ENCODE measurements around the gene CCDC8.

CCDC8 gene

DNA sequence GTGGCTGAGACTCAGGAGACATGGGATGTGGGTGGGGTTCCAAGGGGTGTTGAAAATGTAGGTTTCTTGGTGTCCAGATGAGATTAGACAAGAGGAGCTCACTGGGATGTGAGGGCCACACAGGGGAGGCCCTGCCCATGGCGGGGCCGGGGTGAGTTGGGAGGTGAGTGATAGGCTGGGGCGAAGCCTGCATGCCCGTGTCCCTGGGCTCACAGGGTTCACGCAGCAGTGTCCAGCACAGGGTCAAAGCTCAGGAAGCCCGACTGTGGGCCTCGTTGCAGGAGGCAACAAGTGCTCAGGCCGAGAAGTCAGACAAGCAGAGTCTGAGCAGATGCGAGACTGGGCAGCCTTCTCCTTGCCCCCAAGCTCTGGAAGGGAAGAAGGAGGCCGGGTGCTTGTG is 27.2 kb downstream of the CCDC8 start:
- H3K4me3 ChIP-seq (ENCODE audit: low read depth, low read length) = no peak overlapping the region
- DNase-seq (ENCODE audit: low read depth) = no peak
- TF ChIP-seq, protein P1, sequence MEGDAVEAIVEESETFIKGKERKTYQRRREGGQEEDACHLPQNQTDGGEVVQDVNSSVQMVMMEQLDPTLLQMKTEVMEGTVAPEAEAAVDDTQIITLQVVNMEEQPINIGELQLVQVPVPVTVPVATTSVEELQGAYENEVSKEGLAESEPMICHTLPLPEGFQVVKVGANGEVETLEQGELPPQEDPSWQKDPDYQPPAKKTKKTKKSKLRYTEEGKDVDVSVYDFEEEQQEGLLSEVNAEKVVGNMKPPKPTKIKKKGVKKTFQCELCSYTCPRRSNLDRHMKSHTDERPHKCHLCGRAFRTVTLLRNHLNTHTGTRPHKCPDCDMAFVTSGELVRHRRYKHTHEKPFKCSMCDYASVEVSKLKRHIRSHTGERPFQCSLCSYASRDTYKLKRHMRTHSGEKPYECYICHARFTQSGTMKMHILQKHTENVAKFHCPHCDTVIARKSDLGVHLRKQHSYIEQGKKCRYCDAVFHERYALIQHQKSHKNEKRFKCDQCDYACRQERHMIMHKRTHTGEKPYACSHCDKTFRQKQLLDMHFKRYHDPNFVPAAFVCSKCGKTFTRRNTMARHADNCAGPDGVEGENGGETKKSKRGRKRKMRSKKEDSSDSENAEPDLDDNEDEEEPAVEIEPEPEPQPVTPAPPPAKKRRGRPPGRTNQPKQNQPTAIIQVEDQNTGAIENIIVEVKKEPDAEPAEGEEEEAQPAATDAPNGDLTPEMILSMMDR (IDR thresholded peaks at IDR 0.05; ENCODE audit: low read depth, low read length, missing control alignments) = no peak

DNA sequence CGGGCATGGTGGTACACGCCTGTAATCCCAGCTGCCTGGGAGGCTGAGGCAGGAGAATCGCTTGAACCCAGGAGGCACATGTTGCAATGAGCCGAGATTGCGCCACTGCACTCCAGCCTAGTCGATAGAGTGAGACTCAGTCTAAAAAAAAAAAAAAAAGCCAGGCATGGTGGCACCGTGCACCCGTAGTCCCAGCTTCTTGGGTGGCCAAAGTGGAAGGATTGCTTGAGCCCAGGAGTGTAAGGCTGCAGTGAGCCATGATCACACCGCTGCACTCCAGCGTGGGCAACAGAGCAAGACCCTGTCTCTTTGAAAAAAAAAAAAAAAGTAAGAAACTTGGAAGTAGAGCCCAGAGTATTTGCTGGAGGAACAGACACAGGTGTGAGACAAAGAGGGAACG is 27.7 kb downstream of the CCDC8 start:
- no peak overlapping the region for H3K4me3 ChIP-seq (ENCODE audit: low read depth, low read length)
- TF ChIP-seq, protein P1 (IDR thresholded peaks at IDR 0.05; ENCODE audit: low read depth, low read length, missing control alignments) = no peak
- no peak for DNase-seq (ENCODE audit: low read depth)

DNA sequence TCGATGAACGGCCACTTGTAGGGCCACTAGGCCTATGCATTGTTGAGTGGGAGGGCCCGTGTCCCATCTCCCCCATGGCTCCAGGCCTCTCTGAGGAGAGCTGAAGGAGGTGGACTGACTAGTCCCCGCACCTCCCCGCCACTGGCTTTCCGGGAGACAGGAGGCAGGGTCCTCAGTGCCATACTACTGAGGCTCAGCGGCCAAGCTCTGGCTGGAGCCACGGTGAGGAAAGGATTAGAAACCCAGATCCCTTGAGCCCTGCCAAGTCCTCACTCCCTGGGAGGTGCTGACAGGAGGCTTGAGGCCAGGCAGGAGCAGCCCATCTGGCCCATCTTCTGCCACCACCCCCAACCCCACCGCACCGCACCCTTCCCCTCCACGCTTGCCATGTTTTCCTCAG is 29.0 kb downstream of the CCDC8 start:
- no peak for DNase-seq (ENCODE audit: low read depth)
- TF ChIP-seq, protein P1 (IDR thresholded peaks at IDR 0.05; ENCODE audit: low read depth, low read length, missing control alignments) = no peak
- H3K4me3 ChIP-seq (ENCODE audit: low read depth, low read length) = no peak overlapping the region

DNA sequence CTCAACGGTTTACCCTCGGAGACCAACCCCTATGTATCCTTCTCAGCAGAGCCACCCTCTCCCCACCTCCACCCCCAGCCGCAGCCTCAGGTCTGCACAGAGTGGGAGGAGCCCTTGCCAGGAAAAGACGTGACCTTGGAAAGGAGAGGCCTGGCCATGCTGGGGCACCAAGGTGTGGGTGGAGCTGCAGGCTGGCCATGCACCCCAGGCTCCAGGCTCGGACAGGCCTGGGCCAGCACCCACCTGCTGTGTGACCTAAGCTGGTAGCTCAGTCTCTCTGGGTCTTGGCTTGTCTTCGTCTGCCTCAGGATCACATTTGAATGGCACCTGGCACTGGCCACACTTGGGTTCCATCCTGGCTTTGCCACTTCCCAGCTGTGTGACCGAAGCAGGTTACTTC is 29.5 kb downstream of the CCDC8 start:
- no peak for DNase-seq (ENCODE audit: low read depth)
- TF ChIP-seq, protein P1 (IDR thresholded peaks at IDR 0.05; ENCODE audit: low read depth, low read length, missing control alignments) = no peak
- no peak overlapping the region for H3K4me3 ChIP-seq (ENCODE audit: low read depth, low read length)

DNA sequence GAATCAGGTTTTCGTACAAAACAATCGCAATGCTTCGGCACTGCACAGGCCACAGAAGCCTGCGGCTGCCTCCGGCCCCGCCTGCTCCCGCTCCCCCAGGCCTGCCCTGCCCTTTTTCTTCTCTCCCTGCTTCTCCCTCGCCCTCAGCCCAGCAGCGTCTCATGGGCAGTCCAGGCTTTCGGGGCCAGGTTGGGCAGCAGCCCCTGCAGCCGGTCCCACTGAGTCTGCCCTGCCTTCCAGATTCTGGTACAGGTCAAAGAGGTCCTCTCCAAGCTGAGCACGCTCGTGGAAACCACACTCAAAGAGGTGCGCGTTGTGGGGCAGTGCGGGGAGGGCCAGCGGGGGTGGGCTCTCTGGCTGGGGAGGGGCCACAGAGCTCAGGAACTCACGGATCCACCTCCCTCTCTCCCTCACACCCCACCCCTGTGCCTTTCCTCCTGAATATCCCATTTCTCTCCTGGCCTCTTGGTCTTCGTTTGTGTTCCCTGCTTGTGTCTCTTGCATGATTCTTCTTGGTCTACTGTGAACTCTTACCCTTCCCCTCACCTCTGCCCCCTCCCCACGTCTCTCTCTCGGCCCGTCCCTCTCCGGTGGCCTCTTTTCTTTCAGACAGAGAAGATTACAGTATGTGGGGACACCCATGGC is 30.1 kb downstream of the CCDC8 start:
- TF ChIP-seq, protein P1 (IDR thresholded peaks at IDR 0.05; ENCODE audit: low read depth, low read length, missing control alignments) = no peak
- H3K4me3 ChIP-seq (ENCODE audit: low read depth, low read length) = no peak overlapping the region
- no peak for DNase-seq (ENCODE audit: low read depth)

DNA sequence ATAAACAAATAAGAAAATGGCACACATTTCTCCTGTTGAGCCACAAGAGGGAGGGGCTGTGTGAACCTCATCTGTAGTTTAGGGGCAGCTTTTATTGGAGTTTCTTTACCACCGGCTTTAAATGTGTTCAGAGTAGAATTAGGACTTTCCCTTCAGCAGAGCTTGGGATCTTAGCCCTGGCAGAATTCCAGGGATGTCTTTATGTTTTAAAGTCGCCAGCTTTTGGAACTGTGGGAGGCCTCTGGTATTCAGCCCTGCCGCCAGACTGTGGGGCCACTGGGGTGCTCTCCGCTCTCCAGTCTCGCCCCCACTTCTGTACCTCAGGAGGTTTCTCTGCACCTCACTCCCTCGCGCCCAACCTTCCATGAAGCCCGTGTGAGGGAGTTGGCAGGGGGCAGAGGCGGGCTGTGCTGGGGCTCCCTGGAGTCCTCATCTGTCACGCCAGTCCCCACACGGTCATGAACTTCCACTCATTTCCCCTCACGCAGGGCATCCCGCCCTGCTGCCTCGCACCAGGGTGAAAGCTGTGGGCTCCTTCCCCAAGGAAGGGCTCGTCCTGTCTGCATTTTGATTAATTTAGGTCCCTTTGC is 31.5 kb downstream of the CCDC8 start:
- TF ChIP-seq, protein P1 (IDR thresholded peaks at IDR 0.05; ENCODE audit: low read depth, low read length, missing control alignments) = no peak
- no peak for DNase-seq (ENCODE audit: low read depth)
- no peak overlapping the region for H3K4me3 ChIP-seq (ENCODE audit: low read depth, low read length)

DNA sequence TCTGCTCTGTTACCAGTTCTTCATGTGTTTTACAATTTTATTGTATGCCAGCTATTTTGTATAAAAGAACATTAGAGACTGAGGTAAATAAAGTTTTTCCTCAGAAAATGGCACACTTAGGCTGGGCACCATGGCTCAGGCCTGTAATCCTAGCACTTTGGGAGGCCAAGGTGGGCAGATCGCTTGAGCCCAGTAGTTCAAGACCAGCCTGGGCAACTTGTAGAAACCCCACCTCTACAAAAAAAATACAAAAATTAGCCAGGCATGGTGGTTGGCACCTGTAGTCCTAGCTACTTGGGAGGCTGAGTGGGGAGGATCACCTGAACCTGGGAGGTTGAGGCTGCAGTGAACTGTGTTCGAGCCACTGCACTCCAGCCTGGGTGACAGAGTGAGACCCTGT is 32.0 kb downstream of the CCDC8 start:
- no peak overlapping the region for H3K4me3 ChIP-seq (ENCODE audit: low read depth, low read length)
- DNase-seq (ENCODE audit: low read depth) = no peak
- TF ChIP-seq, protein P1 (IDR thresholded peaks at IDR 0.05; ENCODE audit: low read depth, low read length, missing control alignments) = no peak
